Stimulated activated CD4-positive, alpha-beta T cell treated with anti-CD3 and anti-CD28 coated beads, Interleukin-15, amount 100 ng/mL, for 48 hours (primary cell): Measurements from ENCODE around the gene STX1A.

ENCODE experiments used
- DNase-seq, 2 donors: peaks; one replicate each; pipeline ENCODE4 v3.0.0-alpha.2; 2020; ENCODE audit warnings: low read depth in 2 of 2

The STX1A gene

GRCh38 chr7:73718905-73719805 is at the start of gene STX1A:
STX1A (minus strand) TSS chr7:73719669; CDS start chr7:73719631, 38 bp downstream.
- DNase-seq: peak; percentile 48 to 54

DNA sequence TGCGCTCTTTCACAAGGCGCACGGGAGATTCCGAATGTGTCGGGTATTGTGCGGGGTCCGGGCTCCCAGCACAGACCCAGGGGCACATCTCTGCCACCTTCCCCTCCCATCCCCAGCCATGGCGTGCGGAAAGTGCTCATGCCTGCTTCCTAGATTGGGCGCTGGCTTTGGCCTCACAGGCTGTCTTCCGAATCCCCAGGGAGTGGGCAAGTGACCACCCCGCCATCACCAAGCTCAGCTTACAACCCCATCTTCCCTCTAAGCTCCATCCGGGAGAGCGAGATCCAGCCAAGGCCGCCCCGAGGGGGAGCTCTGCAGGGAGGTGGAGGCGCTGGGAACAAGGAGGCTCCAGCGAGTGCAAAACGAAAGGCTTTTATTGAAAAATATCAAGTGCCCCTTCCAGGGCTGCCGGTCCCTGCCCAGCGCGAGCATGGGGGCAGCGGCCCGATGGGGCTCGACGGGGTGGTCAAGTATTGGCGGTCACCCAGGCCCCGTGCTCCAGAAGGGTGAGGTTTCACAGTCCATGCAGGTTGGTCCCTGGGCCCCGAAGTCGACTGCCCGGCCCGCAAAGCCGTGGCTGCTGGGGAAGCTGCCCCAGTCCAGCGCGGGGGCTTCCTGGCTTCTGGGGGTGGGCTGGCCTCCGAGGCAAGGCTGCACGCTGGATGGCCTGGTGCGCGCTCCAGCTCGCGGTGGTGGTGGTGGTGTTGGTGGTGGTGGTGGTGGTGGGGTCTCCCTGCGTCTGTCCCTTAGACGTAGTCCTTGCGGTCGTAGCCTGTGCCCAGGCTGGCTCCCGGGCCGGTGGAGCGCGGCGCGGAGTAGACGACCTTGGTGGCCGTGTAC is 49.4 kb upstream of the STX1A start:
- no peak for DNase-seq

GRCh38 chr7:73766556-73767229 is 47.2 kb upstream of the STX1A start:
- no peak for DNase-seq

DNA sequence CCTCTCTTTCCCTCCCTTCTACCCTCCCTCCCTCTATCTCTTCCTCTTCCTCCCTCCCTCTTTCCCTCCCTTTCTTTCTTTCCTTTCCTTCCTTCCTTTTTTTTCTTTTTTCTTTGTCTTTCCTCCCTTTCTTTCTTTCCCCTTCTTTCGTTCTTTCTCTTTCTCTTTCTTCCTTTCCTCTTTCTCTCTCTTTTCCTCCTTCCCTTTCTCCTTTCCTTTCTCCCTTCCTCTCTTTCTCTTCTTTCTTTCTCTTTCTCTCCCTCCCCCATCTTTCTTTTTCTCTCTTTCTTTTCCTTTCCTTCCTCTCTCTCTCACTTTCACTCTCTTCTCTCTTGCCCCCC is 43.2 kb upstream of the STX1A start:
- no peak for DNase-seq

- no peak for DNase-seq
Measured at GRCh38 chr7:73761854-73762658, 42.6 kb upstream of the STX1A start.

DNA sequence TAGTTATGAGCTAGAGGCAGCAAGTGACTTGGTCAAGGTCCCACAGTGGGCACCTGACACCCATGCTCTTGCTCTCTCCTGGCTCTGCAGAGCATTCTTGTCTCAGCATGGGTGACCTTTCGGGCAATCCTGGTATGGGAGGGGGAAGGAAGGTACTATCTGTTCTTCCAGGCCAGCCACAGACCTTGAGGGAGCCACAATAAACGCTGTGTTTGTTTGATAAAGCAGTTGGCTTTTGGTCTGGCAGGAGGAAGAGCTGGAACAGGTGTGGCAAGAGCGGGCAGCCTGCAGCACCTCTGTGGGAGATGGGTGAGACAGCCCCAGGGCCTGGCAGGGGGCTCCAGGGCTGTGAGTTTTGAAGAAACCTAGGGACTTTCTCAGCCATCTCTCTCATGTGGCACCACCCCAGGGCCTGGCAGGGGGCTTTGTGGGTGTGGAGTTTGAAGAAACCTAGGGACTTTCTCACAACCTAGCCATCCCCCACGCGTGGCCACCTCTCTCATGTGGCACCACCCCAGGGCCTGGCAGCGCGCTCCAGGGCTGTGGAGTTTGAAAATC is 39.2 kb upstream of the STX1A start:
- DNase-seq: no peak

- DNase-seq: no peak
Measured at GRCh38 chr7:73749931-73750776, 30.7 kb upstream of the STX1A start.

DNA sequence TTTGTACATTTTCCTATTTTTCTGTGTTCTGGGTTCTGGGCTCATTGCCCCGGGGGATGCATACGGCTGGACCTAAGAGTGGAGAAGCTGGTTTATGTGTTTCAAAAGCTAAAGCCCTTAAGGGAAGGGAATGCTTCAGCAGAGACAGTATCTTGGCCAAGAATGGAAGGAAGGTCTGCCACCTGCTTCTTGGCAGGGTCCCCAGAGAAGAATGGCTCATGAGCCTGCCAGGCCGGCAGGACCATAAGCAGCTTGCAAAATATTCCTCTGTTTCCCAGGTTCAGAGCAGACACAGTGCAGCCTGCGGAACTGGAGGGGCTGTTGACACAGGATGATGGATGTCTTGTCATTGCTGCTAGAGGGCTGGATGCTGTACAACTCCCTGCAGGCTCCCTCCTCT is 26.9 kb upstream of the STX1A start:
- DNase-seq: no peak

GRCh38 chr7:73742753-73743641 is 23.5 kb upstream of the STX1A start:
- DNase-seq: no peak

- DNase-seq: no peak
Measured at GRCh38 chr7:73742338-73742752, 22.9 kb upstream of the STX1A start.

GRCh38 chr7:73741600-73741999 is 22.1 kb upstream of the STX1A start:
- no peak for DNase-seq

- no peak for DNase-seq
Measured at GRCh38 chr7:73740771-73741170, 21.3 kb upstream of the STX1A start.

GRCh38 chr7:73740212-73740611 is 20.7 kb upstream of the STX1A start:
- no peak for DNase-seq

GRCh38 chr7:73739387-73739767 is 19.9 kb upstream of the STX1A start:
- DNase-seq: no peak

- DNase-seq: peak; percentile 97 to 98
Measured at GRCh38 chr7:73738612-73739386, 19.3 kb upstream of the STX1A start, which contains the start of gene ABHD11. ABHD11 (minus strand) TSS chr7:73738802; CDS start chr7:73738770, 32 bp downstream.

DNA sequence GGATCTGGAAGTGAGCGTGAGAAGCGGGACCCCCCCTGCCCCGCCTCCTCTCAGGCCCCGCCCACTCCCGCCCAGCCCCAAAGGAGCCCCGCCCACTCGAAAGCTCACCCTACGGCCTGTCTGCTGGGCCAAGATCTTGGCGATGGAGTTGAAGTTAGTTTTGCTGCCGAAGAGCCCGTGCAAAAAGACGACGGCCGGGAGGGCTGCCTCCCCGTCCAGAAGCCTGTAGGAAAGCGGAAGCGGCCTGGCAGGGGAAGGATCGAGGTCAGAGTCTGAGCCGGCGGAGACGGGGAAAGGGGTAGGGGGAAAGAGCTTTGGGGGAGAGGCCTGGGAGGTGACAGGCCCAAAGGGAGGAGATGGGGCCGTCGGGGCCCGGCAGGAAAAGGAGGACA is 18.7 kb upstream of the STX1A start:
- peak in 1 of 2 donors; percentile 28 for DNase-seq

DNA sequence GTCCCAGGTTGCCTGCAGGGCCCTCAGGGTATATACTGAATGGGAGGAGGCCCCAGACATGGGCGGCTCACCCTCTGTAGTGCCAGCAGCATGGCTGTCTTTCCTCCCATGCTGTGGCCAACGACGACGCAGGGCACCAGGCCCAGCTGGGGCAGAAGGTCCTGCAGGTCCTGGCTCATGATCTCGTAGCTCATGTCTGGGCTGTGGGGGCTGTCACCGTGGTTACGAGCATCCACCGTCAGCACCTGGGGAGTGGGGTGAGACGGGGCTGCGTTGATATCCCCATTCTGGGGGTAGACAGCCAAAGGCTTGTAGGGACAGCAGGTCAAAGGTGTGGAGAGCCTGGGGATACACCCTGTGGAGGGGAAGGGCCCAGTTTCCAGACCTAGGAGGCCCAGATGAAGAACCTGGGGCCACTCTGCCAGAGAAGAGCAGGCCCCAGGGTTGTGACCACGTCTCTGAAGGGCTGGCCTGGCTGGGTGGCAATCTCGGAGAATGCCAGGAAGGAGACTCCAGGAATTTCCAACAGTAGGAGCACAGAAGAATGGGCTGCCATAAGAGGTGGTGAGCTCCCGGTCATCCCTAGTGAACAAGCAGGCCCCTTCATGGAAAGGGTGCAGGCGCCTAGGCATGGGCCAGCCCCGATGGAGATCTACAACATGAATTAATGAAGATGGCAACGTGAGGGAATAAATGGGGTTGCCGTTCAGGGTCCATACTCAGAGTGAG is 18.2 kb upstream of the STX1A start:
- DNase-seq: no peak

GRCh38 chr7:73736885-73737284 is 17.4 kb upstream of the STX1A start:
- no peak for DNase-seq
